Ovary (tissue), 9 donors: Measurements from ENCODE around the gene PTH1R. TPM values are rescaled to one million over a fixed set of nuclear protein-coding genes. Genes with fewer than 3 reads are reported as not detected.

Experiments used
- DNase-seq, 5 donors: peaks; one replicate each; pipeline ENCODE4 v3.0.0-alpha.2; 2019 to 2020
- H3K27ac ChIP-seq, 2 donors: fragments of 200-600 bp; one replicate each; pipeline versions ENCODE4 v1.5.1 to v1.8.0; 2019 to 2022
- H3K27me3 ChIP-seq: fragments of 200-600 bp; one replicate; pipeline ENCODE4 v1.8.0; 2022
- H3K36me3 ChIP-seq: fragments of 200-600 bp; sonication (generic); one replicate; pipeline ENCODE4 v1.5.1; 2019
- H3K4me1 ChIP-seq: one replicate; pipeline ENCODE4 v1.8.1; 2013; ENCODE audit warnings: mild to moderate bottlenecking, moderate library complexity; ENCODE audit not compliant: insufficient read depth
- H3K4me3 ChIP-seq: fragments of 200-600 bp; sonication (generic); one replicate; pipeline ENCODE4 v1.5.1; 2017
- H3K9me3 ChIP-seq, 2 donors: fragments of 200-600 bp in 1 of 2; sonication (generic) in 1 of 2; one replicate each; pipeline versions ENCODE4 v1.5.1 to v1.8.1; 2013 to 2019; ENCODE audit warnings: mild to moderate bottlenecking in 1 of 2, moderate library complexity in 1 of 2
- CTCF ChIP-seq, 3 donors: fragments of 450-650 bp in 2 of 3; fragments of 200-600 bp in 1 of 3; IDR thresholded peaks; one replicate each; pipeline versions ENCODE4 v1.5.1 to v1.8.0; 2016 to 2022; ENCODE audit warnings: antibody characterized with exemption in 3 of 3, mild to moderate bottlenecking in 1 of 3
- EP300 ChIP-seq: sonication (generic); formaldehyde crosslinking; IDR thresholded peaks from one replicate; pipeline ENCODE4 v1.6.1; 2017; ENCODE audit warnings: antibody characterized with exemption
- POLR2A ChIP-seq: fragments of 450-650 bp; IDR thresholded peaks from one replicate; pipeline ENCODE4 v1.6.1; 2017; ENCODE audit warnings: antibody characterized with exemption, mild to moderate bottlenecking, moderate library complexity
- WGBS, 3 donors: extraction: QIAGEN DNeasy Blood & Tissue Kit in 1 of 3; methylation state at CpG; one replicate each; pipeline versions ENCODE4 v1.1.5 to v1.1.7; 2013 to 2017; 5-methylcytosine and 5-hydroxymethylcytosine counted together
- intact Hi-C, 4 donors: fragments of 100-400 bp; cut with DNase I; formaldehyde crosslinking; loops; one replicate each; pipeline versions ENCODE4 v1.11.0 to v1.15.1; 2022 to 2023
- polyA plus RNA-seq, 2 donors: library from polyadenylated mRNA; stranded (reverse); fragments of 200-250 nt in 1 of 2; fragments of 350-450 nt in 1 of 2; fragmentation: Illumina TruSeq in 1 of 2; extraction: RNeasy Lipid Tissue Mini Kit (QIAGEN cat#74804) in 1 of 2; gene quantifications; one replicate each; pipeline ENCODE4 v1.2.3, GENCODE V29; 2013 to 2014
- total RNA-seq, 7 donors: library from RNA; depleted of rRNA in 2 of 7; stranded (reverse); fragments of >200 nt in 2 of 7; fragmentation: NEBNext Ultra II Directional in 3 of 7; extraction: Animal tissue kit (Norgen Biotek cat#: 25700) in 3 of 7; gene quantifications; one replicate each; pipeline versions ENCODE4 v1.1.0 to v1.2.4, GENCODE V29; 2016 to 2023
- donor health status: DM: no; HTN: no; CAD: no; lungs with moderate emphysema.
- donor health status: DM: no; HTN: no; CAD: no.
- donor health status: Bipolar disorder and iron deficiency.
- donor health status: DM: yes; HTN: yes; CAD: no.
- donor health status: DM: no; HTN: no; CAD: no.
- donor health status: DM: yes; HTN: yes; CAD: no.

Gene PTH1R
- total and polyA plus RNA-seq, 9 donors: 3.8 to 23.9 (median 12.3) TPM

GRCh38 chr3:46853441-46854415 is 23.8 kb upstream of the PTH1R start:
- Histone ChIP-seq H3K4me3 (no peak overlapping the region), H3K27ac (no peak overlapping the region), H3K36me3 (no peaks in the 10 kb centered on the region), H3K27me3 (no peaks in the 10 kb centered on the region), H3K4me1 (peaks cover 7% of the 10 kb centered on the region), H3K9me3 (no peaks in the 10 kb centered on the region)
- intact Hi-C loops: loop anchor here in 1 of 4 donors (5.0 kb wide), 1 partner anchor 146 kb away; no protein-coding TSS in a partner anchor
- DNase-seq: peak in 3 of 5 donors; percentile 19 to 31 (median 24)
- TF ChIP-seq EP300: no peak
- no peak for TF ChIP-seq POLR2A
- no peak for TF ChIP-seq CTCF (IDR thresholded peaks at IDR 0.05)
- 50 to 67% (median 53%) methylated on average over 15 of the region's 15 CpGs for WGBS, 3 donors

GRCh38 chr3:46854555-46854991 is 22.9 kb upstream of the PTH1R start:
- Histone ChIP-seq H3K4me1 (peaks cover 7% of the 10 kb centered on the region), H3K4me3 (no peak overlapping the region), H3K9me3 (no peaks in the 10 kb centered on the region), H3K36me3 (no peaks in the 10 kb centered on the region), H3K27ac (no peak overlapping the region), H3K27me3 (no peaks in the 10 kb centered on the region)
- intact Hi-C loops: loop anchor here in 1 of 4 donors (5.0 kb wide), 1 partner anchor 147 kb away; no protein-coding TSS in a partner anchor
- TF ChIP-seq POLR2A (no peak), CTCF (IDR thresholded peaks at IDR 0.05) (no peak), EP300 (no peak)
- DNase-seq: peak in 3 of 5 donors; percentile 7 to 36 (median 11)
- WGBS, 3 donors: 48 to 72% (median 67%) methylated on average over 5 of the region's 5 CpGs

GRCh38 chr3:46856576-46857471 is 20.7 kb upstream of the PTH1R start:
- DNase-seq: peak in 2 of 5 donors; percentile 9 to 28
- peaks cover 9% of the 10 kb centered on the region for H3K4me1 ChIP-seq
- H3K27me3 ChIP-seq: no peaks in the 10 kb centered on the region
- 86 to 88% (median 86%) methylated on average over 17 of the region's 17 CpGs for WGBS, 3 donors
- H3K4me3 ChIP-seq: no peak overlapping the region
- TF ChIP-seq CTCF (IDR thresholded peaks at IDR 0.05) (no peak), POLR2A (no peak), EP300 (no peak)
- H3K27ac ChIP-seq: no peak overlapping the region
- intact Hi-C loops: no loop called here
- no peaks in the 10 kb centered on the region for H3K36me3 ChIP-seq
- H3K9me3 ChIP-seq: no peaks in the 10 kb centered on the region
